A549 (cell line): ENCODE data around the gene EIF3A. TPM values are rescaled to one million over a fixed set of nuclear protein-coding genes. Genes with fewer than 3 reads are reported as not detected.

Experiments used
- ATAC-seq, 2 experiments: fragments of 200-7000 bp in 1 of 2; fragments of >200 bp in 1 of 2; cut with Nextera tagmentation in 1 of 2; cut with Tn5 transposase in 1 of 2; 3 replicates each; pipeline versions ENCODE4 v1.8.0 to v1.9.1; 2018 to 2020; ENCODE audit warnings: mild to moderate bottlenecking in 1 of 2, moderate library complexity in 1 of 2
- CTCF ChIA-PET: fragments of 300-600 bp; sonication (Branson Sonifier 250); formaldehyde crosslinking; extraction: SDS; loops from one replicate; lab custom pipeline; 2021; ENCODE audit warnings: antibody characterized with exemption, inconsistent platforms; lab: Yijun Ruan, JAX
- POLR2A ChIA-PET: fragments of 350-600 bp; formaldehyde crosslinking; extraction: SDS; loops from one replicate; lab custom pipeline; 2021; ENCODE audit warnings: antibody characterized with exemption, inconsistent platforms; lab: Yijun Ruan, JAX
- DNase-seq, 2 experiments: peaks; one replicate each; pipeline versions ENCODE4 v3.0.0 to v3.0.0-alpha.2; 2011 to 2016; ENCODE audit warnings: low read depth in 1 of 2, low spot score in 1 of 2
- FAIRE-seq: peaks from 2 replicates; lab custom pipeline; 2011; peaks lifted over from hg19 to GRCh38; lab: Jason Lieb, UNC
- H3K27ac ChIP-seq, 2 experiments: fragments of >200 bp; sonication (Bioruptor Twin); formaldehyde crosslinking; 3 replicates each; pipeline ENCODE4 v1.5.1; 2016 to 2017
- H3K4me1 ChIP-seq: fragments of >200 bp; sonication (Bioruptor Twin); formaldehyde crosslinking; 3 replicates; pipeline ENCODE4 v1.6.1; 2016
- H3K4me2 ChIP-seq: fragments of >200 bp; sonication (Bioruptor Twin); formaldehyde crosslinking; 3 replicates; pipeline ENCODE4 v1.6.1; 2016
- H3K4me3 ChIP-seq: fragments of >200 bp; sonication (Bioruptor Twin); formaldehyde crosslinking; 3 replicates; pipeline ENCODE4 v1.5.1; 2016
- H3K9me3 ChIP-seq: fragments of >200 bp; sonication (Bioruptor Twin); formaldehyde crosslinking; 3 replicates; pipeline ENCODE4 v1.6.1; 2016
- CBX2 ChIP-seq: fragments of 200-600 bp; sonication (generic); IDR thresholded peaks from 2 replicates; pipeline ENCODE4 v1.6.1; 2016; ENCODE audit warnings: low read depth, mild to moderate bottlenecking, borderline replicate concordance
- CHD4 ChIP-seq: fragments of 200-600 bp; sonication (generic); IDR thresholded peaks from 2 replicates; pipeline ENCODE4 v1.6.1; 2016; ENCODE audit warnings: antibody characterized with exemption, mild to moderate bottlenecking, borderline replicate concordance
- ELK1 ChIP-seq: fragments of 150-350 bp; IDR thresholded peaks from 2 replicates; pipeline ENCODE4 v1.6.1; 2014; ENCODE audit warnings: low read depth, mild to moderate bottlenecking, low read length
- FOSL2 ChIP-seq, 2 experiments: fragments of 450-650 bp in 1 of 2; fragments of >200 bp in 1 of 2; sonication (Bioruptor Twin) in 1 of 2; formaldehyde crosslinking; IDR thresholded peaks; 2 replicates each; pipeline versions ENCODE4 v1.5.0 to v1.6.1; 2016 to 2020; ENCODE audit warnings: mild to moderate bottlenecking in 1 of 2, moderate library complexity in 1 of 2
- FOXS1 ChIP-seq: fragments of 250-450 bp; sonication (Bioruptor Pico); IDR thresholded peaks from 2 replicates; pipeline ENCODE4 v1.5.0; 2020; ENCODE audit warnings: mild to moderate bottlenecking, moderate library complexity
- HDAC2 ChIP-seq: fragments of 200-600 bp; sonication (generic); IDR thresholded peaks from 2 replicates; pipeline ENCODE4 v1.6.1; 2016
- HEYL ChIP-seq: fragments of 250-450 bp; sonication (Bioruptor Pico); IDR thresholded peaks from 2 replicates; pipeline ENCODE4 v1.8.0; 2021; ENCODE audit warnings: mild to moderate bottlenecking, moderate library complexity
- HOXB5 ChIP-seq: fragments of 250-450 bp; sonication (Bioruptor Pico); IDR thresholded peaks from 2 replicates; pipeline ENCODE4 v1.5.0; 2020; ENCODE audit warnings: mild to moderate bottlenecking, moderate library complexity
- JUN ChIP-seq, 2 experiments: fragments of >200 bp; sonication (Bioruptor Twin); formaldehyde crosslinking; IDR thresholded peaks; 2 replicates in 1 of 2; 3 replicates in 1 of 2; pipeline ENCODE4 v1.6.1; 2016 to 2017
- MAFK ChIP-seq: fragments of 450-650 bp; IDR thresholded peaks from 2 replicates; pipeline ENCODE4 v1.6.1; 2014; ENCODE audit not compliant: partially characterized antibody
- NFE2L2 ChIP-seq: fragments of 150-350 bp; conservative IDR thresholded peaks from 2 replicates; pipeline ENCODE4 v1.6.1; 2014; ENCODE audit warnings: low read length
- NPAS2 ChIP-seq: fragments of 250-450 bp; sonication (Bioruptor Pico); IDR thresholded peaks from 2 replicates; pipeline ENCODE4 v1.8.0; 2022; ENCODE audit warnings: mild to moderate bottlenecking, moderate library complexity, borderline replicate concordance
- POLR2A ChIP-seq: IDR thresholded peaks from 2 replicates; pipeline ENCODE4 v1.6.1; 2012; ENCODE audit warnings: mild to moderate bottlenecking, low read length
- POLR2AphosphoS2 ChIP-seq: conservative IDR thresholded peaks from 2 replicates; pipeline ENCODE4 v1.6.1; 2012; ENCODE audit warnings: low read length, improper control_type of control experiment, inconsistent platforms
- RARB ChIP-seq: fragments of 250-450 bp; sonication (Bioruptor Pico); IDR thresholded peaks from 2 replicates; pipeline ENCODE4 v1.8.0; 2021; ENCODE audit warnings: mild to moderate bottlenecking, moderate library complexity
- RFX5 ChIP-seq: fragments of 450-650 bp; IDR thresholded peaks from 2 replicates; pipeline ENCODE4 v1.7.1; 2014; ENCODE audit warnings: antibody characterized with exemption, mild to moderate bottlenecking, moderate library complexity
- RNF2 ChIP-seq: fragments of 200-600 bp; sonication (generic); IDR thresholded peaks from 2 replicates; pipeline ENCODE4 v1.6.1; 2016; ENCODE audit warnings: low read depth, mild to moderate bottlenecking, antibody characterized with exemption, moderate library complexity, borderline replicate concordance
- SREBF2 ChIP-seq: fragments of 450-650 bp; IDR thresholded peaks from 2 replicates; pipeline ENCODE4 v1.6.1; 2014; ENCODE audit warnings: mild to moderate bottlenecking, moderate library complexity
- ZFP36 ChIP-seq: fragments of 450-650 bp; IDR thresholded peaks from 2 replicates; pipeline ENCODE4 v1.6.1; 2014; ENCODE audit warnings: borderline replicate concordance; ENCODE audit not compliant: partially characterized antibody
- ZNF302 ChIP-seq: fragments of 250-450 bp; sonication (Bioruptor Pico); IDR thresholded peaks from 2 replicates; pipeline ENCODE4 v1.9.0; 2021; ENCODE audit warnings: inconsistent platforms, mild to moderate bottlenecking, moderate library complexity
- WGBS: methylation state at CpG from one replicate; pipeline ENCODE4 v1.1.6; 2017; ENCODE audit errors: missing lambda C conversion rate; 5-methylcytosine and 5-hydroxymethylcytosine counted together
- polyA plus RNA-seq, 4 experiments: library from polyadenylated mRNA; depleted of rRNA in 3 of 4; stranded (reverse); fragments of >200 nt; fragmentation: RNase III in 1 of 4; extraction: RNeasy Plus Mini Kit Qiagen cat#74134 plus additional on column Dnase treatment in 1 of 4; gene quantifications; 2 replicates in 3 of 4; 3 replicates in 1 of 4; pipeline ENCODE4 v1.2.3, GENCODE V29; 2011 to 2017
- TF ChIP-seq, protein P1 (sequence below): IDR thresholded peaks from 2 replicates; pipeline ENCODE4 v1.6.1; 2012

The EIF3A gene
- polyA plus RNA-seq, 2 of the 4 experiments (the other 2 are of a cell fraction): 71.0 to 154 TPM

DNA sequence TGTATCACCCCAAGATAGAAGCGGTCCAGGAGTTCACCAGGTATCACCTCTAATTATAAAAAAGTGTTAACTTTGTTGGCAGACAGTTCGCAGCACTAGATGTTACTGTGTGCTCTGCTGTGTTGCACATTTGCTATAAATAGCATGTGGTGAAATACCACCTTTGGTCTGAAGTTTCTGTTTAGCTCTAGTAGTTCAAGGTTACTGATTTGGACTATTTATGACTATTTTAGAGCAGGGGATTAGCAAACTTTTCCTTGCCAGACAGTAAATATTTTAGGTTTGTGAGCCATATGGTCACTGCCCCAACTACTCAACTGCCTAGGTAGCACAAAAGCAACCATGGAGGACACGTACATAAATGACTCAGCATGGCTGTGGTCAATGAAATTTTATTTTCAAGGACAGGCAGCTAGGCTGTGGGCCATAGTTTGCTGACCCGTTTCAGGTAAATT, 39.8 kb upstream of the EIF3A start:
- ATAC-seq (peak; percentile 39 to 44; a peak in 4 of 6 replicates), DNase-seq (no peak), FAIRE-seq (no peak)
- POLR2A ChIA-PET: no interaction called here
- CTCF ChIA-PET: no interaction called here
- TF ChIP-seq FOXS1 (CRISPR knock-in tag): no peak
- TF ChIP-seq NFE2L2: no peak
- TF ChIP-seq MAFK: peak; percentile 21
- no peak for TF ChIP-seq ELK1
- TF ChIP-seq, protein P1, sequence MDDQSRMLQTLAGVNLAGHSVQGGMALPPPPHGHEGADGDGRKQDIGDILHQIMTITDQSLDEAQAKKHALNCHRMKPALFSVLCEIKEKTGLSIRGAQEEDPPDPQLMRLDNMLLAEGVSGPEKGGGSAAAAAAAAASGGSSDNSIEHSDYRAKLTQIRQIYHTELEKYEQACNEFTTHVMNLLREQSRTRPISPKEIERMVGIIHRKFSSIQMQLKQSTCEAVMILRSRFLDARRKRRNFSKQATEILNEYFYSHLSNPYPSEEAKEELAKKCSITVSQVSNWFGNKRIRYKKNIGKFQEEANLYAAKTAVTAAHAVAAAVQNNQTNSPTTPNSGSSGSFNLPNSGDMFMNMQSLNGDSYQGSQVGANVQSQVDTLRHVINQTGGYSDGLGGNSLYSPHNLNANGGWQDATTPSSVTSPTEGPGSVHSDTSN: no peak
- no peak for TF ChIP-seq FOSL2 (IDR thresholded peaks at IDR 0.05)
- 0 out of 2 replicates have a peak, but pooled peaks have one; percentile 29 for TF ChIP-seq FOSL2 (CRISPR knock-in tag; IDR thresholded peaks at IDR 0.05)
- no peak overlapping the region for H3K4me3 ChIP-seq
- peak overlapping the region; percentile 27 to 63; a peak in 5 of 6 replicates for H3K27ac ChIP-seq
- H3K4me1 ChIP-seq: peaks cover 23% of the 10 kb centered on the region
- WGBS: 75% methylated on average over 4 of the region's 4 CpGs
- no peaks in the 10 kb centered on the region for H3K9me3 ChIP-seq
- H3K4me2 ChIP-seq: peak overlapping the region; percentile 35; the same call in 2 of the 3 replicates

DNA sequence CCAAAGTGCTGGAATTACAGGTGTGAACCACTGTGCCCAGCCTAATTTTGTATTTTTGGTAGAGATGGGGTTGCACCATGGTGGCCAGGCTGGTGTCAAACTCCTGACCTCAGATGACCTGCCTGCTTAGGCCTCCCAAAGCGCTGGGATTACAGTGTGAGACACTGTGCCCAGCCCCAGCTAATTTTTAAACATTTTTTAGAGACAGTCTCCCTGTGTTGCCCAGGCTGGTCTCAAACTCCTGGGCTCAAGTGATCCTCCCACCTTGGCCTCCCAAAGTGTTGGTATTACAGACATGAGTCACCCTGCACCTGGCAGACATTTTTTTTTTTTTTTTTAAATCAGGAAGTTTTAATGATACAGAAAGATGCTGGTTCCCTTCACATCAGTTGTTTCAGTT, 38.8 kb upstream of the EIF3A start:
- ChIA-PET POLR2A (no interaction called here), CTCF (no interaction called here)
- Histone ChIP-seq H3K4me3 (no peak overlapping the region), H3K9me3 (no peaks in the 10 kb centered on the region), H3K4me2 (no peak overlapping the region), H3K4me1 (peaks cover 27% of the 10 kb centered on the region), H3K27ac (0 out of 6 replicates have a peak overlapping the region, but pooled peaks of 1 of the 2 experiments have one; percentile 10)
- ATAC-seq (no peak), FAIRE-seq (no peak), DNase-seq (no peak)
- TF ChIP-seq FOSL2 (IDR thresholded peaks at IDR 0.05) (no peak), FOSL2 (CRISPR knock-in tag; IDR thresholded peaks at IDR 0.05) (peak; percentile 34; the same call in 1 of the 2 replicates), CBX2 (no peak), ZNF302 (CRISPR knock-in tag) (no peak), RFX5 (no peak), HDAC2 (no peak)
- WGBS: 81% methylated on average over 1 of the region's 1 CpG

DNA sequence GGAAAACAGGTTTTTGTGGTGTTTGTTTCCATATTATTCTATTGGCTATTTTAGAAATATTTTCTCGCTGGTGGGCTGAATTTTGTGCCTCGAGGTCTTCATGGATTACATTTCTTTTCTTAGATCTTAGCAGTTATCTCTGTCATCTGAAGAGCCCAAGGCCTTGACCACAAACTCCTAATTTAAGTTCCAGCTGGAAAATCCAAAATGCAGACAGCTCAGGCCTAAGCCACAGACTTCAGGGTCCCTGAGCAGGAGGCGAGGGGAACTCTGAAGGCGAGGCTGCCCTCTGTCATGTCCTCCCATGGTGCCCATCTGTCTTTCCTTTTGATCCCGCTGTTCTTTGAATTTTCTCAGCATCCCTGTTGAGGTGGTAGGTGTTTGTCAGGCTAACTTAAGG, 37.6 kb upstream of the EIF3A start:
- CTCF ChIA-PET: no interaction called here
- Histone ChIP-seq H3K9me3 (no peaks in the 10 kb centered on the region), H3K4me3 (no peak overlapping the region), H3K4me1 (peaks cover 38% of the 10 kb centered on the region), H3K4me2 (no peak overlapping the region), H3K27ac (no peak overlapping the region)
- POLR2A ChIA-PET: interaction anchor here (1.0 kb wide), 1 partner anchor 13 kb away, joined by 4 read pairs; no protein-coding TSS in a partner anchor
- no peak for TF ChIP-seq HEYL (CRISPR knock-in tag)
- no peak for TF ChIP-seq FOSL2 (IDR thresholded peaks at IDR 0.05)
- no peak for TF ChIP-seq FOSL2 (CRISPR knock-in tag; IDR thresholded peaks at IDR 0.05)
- TF ChIP-seq POLR2AphosphoS2: no peak
- no peak for TF ChIP-seq CBX2
- no peak for TF ChIP-seq POLR2A
- DNase-seq (no peak), ATAC-seq (no peak), FAIRE-seq (no peak)
- 91% methylated on average over 5 of the region's 5 CpGs for WGBS

- WGBS: 94% methylated on average over 6 of the region's 6 CpGs
- Histone ChIP-seq H3K4me2 (no peak overlapping the region), H3K27ac (peak overlapping the region in 1 of 2 experiments; percentile 18; a peak in 1 of 6 replicates), H3K4me1 (peaks cover 52% of the 10 kb centered on the region), H3K4me3 (no peak overlapping the region), H3K9me3 (no peaks in the 10 kb centered on the region)
- POLR2A ChIA-PET: interaction anchor here (0.7 kb wide), 1 partner anchor 494 kb away, joined by 3 read pairs; no protein-coding TSS in a partner anchor
- FAIRE-seq: no peak
- TF ChIP-seq CHD4 (no peak), HEYL (CRISPR knock-in tag) (no peak), ZFP36 (no peak), RNF2 (no peak), RARB (no peak), MAFK (no peak), ELK1 (no peak), SREBF2 (no peak), HOXB5 (CRISPR knock-in tag) (no peak), NPAS2 (CRISPR knock-in tag) (no peak), JUN (IDR thresholded peaks at IDR 0.05) (no peak)
- TF ChIP-seq, protein P1: no peak
- DNase-seq: no peak
- no peak for ATAC-seq
- CTCF ChIA-PET: interaction anchor here (0.5 to 1.1 kb wide), 2 partner anchors 22 to 437 kb away, joined by 3 read pairs; no protein-coding TSS in a partner anchor
Observed at GRCh38 chr10:119116326-119116951, 35.8 kb upstream of the EIF3A start.
